Endometrium (tissue), 2 donors: ENCODE measurements around the gene CTBP2.

Experiments used
- FAIRE-seq: peaks from 2 replicates; lab custom pipeline; 2012; peaks lifted over from hg19 to GRCh38; lab: Jason Lieb, UNC
- donor health status: control.
- donor health status: control.

The CTBP2 gene

DNA sequence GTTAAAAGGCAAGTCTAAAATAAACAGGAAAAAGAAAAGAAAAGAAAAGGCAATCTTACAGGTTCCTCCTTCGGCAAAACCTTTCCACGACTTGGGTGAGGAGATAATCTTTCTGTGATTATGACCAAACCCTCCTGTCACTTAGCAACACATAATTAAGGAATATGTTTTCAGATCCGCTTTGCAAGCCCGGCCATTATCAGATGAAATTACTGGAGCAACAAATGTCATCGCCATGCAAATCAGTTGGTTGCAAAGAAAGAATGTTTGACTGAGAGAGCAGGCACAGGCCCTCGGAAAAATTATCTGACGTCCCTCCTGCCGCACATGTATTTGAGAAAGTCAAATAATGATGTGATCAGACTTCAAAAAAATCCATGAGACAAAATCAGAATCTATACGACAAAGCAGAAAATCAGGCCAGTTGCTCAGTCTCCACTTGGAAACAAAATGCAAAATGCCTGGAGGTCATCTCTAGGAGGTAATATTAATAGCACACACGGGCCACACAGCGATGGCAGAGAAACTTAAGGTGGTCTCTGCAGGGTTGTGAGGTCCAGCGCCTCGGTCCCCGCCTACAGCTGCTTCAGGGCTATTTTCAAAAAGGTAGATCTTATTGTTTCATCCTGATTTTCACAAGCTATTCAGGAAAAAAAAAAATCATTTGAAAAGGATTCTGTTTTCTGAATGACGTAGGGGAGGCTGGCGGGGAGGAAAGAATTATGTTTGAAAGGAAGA, 135.7 kb downstream of the CTBP2 start:
- FAIRE-seq = no peak

DNA sequence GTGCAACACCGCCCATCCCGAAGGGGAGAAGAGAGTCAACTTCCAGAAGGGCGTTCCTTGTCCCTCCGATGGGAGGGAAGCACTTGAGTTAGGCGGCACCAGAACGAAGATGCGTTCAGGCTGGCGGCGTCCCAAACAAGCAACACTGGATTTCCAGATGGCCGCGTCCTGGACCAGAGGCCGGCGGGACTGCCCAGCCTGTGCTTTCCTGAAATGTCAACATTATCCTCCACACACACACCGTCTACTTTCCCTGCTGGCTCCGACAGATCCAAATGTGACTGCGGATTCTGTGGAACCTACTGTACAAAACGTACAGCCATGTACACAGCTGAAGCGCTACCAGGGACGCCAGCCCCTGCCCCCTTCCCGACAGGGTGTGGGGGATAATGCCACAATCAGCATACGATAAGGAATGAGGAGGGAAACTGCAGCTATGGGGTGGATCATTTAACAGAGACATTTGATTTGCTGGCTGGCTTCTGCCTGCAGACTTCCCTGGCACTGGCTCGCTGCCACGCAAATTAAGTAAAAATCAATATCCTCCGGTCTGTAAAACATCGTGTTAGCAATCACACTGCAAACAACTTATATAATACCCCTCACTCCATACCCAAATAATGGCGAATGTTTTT, 136.4 kb downstream of the CTBP2 start:
- peak; percentile 62 for FAIRE-seq

GRCh38 chr10:125023255-125023654, 137.1 kb downstream of the CTBP2 start:
- no peak for FAIRE-seq

DNA sequence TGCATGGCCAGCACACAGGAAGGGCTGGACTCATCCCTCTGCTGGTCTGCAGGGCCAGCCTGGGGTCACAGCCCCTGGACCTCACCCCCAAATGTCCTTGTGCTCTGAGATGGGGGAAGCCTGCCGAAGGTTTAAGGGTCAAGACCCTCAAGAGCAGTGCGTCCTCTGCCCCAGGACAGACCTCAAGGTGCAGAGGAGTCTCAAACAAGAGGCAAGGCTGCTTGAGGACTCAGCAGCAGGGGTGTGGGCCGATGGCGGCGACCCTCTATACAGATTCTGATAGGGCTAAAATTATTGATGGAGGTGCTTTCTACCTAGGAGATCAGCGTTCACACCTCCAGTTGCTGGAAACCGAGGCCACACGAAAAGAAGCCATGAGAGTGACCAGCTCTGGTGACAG, 137.7 kb downstream of the CTBP2 start:
- FAIRE-seq = no peak

DNA sequence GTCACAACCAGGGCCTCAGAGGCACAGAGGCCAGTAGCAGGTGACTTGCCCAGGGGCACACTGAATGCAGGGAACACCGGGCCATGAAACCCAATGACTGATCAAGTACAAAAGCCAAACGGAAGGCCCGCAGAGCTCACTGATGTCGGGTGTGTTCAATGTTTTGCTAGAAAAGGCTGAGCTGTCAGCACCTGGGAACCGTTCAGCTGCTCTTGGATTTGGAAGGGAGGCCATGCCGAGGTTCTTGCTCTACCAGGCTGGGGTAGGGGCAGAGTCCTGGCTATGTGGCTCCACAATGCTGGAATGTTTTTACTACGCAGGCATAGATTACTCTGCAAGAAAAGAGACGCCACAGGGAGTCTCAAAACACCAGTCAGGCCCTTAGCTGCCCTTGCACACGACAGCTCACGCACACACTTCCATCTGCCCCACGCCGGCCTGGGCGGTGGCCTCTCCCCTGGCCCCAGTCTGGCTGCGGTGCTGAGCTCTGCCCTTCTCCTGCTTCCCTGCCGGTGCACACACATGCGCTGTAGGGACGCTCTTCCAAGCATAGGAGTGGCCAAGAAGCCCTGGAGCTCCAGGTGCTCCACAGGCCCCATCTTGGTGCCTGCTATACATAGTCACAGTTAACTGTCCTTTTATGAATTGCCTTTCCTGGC, 138.5 kb downstream of the CTBP2 start:
- no peak for FAIRE-seq

GRCh38 chr10:125020871-125021270, 139.5 kb downstream of the CTBP2 start:
- FAIRE-seq = no peak

DNA sequence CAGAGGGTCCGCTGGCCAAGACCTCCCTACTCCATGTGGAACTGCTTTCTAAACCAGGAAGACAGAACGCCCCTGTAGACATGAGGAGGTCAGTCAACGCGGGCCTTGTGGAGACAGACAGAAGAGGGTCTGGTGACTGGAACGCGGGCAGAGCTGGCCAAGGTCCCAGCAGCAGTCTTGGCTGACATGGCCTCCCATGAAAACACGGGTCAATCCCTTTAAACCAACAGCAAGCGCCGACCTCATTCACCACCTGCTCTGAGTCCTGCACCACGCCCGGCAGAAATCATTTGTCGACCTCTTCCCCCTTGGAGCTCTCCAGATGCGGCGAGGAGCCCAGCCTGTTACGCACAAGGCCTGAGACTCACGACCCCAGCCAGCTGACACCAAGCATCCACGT, 140.0 kb downstream of the CTBP2 start:
- no peak for FAIRE-seq

DNA sequence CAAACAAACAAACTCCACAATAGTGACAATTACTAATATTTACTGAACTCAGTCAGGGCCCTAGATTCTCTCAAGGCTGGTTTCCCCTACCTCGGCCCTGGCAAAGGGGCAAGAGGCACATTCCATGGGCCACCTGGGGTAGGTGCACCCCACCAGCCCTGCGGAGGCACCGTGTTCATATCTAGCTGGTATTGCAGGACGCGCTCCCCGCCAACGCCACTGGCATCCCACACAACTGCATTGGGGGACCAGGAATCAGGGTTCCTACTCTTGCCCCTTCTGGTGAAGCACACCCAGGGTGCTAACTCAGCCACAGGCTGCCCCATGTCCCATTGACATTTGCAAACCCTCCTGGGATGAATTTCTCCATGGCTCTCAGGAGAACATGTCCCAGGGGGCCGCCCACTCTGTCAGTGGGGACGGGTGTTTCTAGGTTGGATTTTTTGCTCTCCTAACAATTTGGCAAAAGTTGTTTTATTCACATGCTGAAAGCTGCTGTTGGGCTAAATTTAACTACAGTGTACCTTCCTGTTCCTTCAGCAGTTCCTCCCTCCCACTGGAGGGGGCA, 141.7 kb downstream of the CTBP2 start:
- FAIRE-seq = no peak

- FAIRE-seq = no peak
Observed at GRCh38 chr10:125017547-125018298, 142.6 kb downstream of the CTBP2 start.

GRCh38 chr10:125016611-125017202, 143.7 kb downstream of the CTBP2 start:
- FAIRE-seq = no peak

GRCh38 chr10:125016123-125016522, 144.2 kb downstream of the CTBP2 start:
- FAIRE-seq = no peak

DNA sequence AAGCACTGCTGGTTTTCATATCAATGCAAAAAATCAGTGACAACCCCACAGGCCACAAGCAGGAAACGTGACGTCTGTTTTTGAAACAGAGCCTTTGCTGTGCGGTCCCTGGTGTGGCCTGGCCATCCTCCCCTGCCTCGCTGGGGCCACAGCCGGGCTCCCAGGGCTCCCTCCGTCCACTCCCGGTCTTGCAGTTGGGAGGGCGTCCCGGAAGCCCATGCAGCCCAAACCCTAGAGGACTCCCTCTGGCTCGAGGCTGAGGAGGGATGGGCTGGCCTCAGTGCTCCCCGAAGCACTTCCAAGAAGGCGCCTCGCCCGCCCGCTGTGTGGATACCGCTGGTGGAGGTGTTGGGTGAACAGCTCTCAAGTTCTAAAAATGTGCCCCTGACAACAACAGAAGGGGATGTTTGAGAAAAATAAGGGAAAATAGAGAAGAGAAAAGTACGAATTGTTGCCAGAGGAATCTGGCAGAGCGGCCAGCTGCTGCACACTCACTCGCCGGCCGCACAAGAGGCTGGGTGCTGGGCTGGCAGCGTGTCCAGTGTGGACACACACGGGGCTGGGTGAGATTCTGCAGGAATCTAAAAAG, 144.9 kb downstream of the CTBP2 start:
- FAIRE-seq = no peak

DNA sequence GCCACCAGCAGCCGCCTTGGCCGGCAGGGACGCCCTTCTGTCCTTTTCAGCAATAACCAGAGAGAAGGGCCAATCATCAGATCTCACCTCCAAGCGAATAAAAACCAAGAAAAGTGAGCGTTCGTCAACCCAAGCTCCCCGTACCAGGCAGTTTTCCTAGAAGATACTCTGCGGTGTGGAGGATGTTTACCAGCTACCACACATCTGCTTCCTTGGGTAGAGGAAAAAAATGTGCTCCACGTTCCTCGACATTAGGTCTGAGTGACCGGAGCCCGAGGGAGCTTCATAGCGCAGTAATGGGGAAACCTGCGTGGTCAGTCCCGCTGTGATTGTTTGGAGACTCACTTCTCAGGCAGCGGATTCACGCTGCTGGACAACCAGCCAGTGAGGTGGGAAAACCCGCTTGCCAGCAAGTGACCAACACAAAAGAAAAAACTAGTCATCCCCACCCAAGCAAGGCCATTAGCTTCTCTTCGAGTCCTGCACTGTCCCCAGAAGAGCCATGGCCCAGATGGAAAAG, 145.5 kb downstream of the CTBP2 start:
- FAIRE-seq = no peak

DNA sequence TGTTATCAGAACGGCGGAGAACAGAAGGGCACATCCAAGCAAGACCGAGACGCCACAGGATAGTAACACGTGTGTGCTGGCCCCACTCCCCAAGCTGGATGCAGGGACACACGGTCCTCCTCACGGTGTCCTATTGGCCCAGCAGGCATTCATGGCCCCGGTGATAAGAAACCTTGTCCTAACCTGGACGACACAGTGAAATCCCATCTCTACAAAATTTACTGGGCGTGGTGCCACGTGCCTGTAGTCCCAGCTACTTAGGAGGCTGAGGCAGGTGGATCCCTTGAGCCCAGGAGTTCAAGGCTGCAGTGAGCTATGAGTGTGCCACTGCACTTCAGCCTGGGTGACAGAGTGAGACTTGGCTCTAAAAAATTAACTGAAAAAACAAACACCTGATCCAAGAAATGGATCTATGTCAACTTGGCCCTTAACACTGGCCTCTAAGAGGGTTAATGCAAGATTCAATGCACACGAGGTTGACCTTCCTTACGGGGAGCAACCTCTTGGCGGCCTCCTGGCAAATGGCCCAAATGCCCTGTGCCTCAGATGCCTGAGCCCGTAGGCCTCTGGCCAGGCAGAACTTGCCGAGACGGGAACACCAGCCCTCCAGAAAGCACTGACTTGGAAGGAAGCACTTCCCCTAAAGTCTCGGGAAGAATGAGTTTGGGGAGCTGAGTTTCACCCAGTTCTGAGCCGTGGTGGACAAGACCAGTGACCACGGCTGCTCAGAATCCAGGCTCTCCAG, 146.1 kb downstream of the CTBP2 start:
- no peak for FAIRE-seq

- FAIRE-seq = no peak
Observed at GRCh38 chr10:125013529-125013872, 146.9 kb downstream of the CTBP2 start.

DNA sequence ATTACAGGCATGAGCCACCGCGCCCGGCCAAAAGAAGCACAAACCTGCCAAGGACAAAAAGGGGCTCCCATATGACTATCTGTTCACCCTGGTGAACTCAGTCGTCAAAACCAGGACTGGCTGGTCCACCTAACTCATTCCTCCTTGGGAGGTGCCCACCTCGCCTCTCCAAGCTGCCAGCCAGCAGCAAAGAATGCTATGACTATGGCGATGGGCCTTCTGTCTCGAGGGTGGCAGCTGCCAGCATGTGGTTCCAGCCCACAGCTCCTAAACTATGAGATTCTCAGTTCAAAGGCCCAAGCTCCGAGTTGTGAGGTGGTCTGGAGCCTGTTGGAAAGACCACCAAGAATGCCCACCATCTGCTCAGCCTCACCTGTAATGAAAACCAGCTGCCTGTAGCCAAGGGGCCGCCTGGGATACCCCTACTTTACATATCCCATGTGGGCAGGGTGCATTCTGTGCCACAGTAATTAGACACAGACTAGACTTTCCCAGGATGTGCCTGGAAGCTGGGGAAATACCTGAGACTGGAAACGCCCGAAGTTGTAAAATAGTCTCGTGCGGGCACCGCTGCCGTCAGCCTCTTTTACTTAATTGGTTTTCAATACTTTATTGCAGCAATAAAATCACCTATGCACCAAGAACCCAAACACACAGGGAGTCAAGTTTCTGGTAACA, 147.4 kb downstream of the CTBP2 start:
- FAIRE-seq = no peak

- no peak for FAIRE-seq
Observed at GRCh38 chr10:125011926-125012705, 148.2 kb downstream of the CTBP2 start.

GRCh38 chr10:125011171-125011925, 149.0 kb downstream of the CTBP2 start:
- FAIRE-seq = no peak

- no peak for FAIRE-seq
Observed at GRCh38 chr10:125010362-125010761, 150.0 kb downstream of the CTBP2 start.
